Hepatocyte (in vitro differentiated cells): ENCODE data around the gene CCDC187. TPM values are rescaled to one million over a fixed set of nuclear protein-coding genes. Genes with fewer than 3 reads are reported as not detected.

ENCODE experiments used
- DNase-seq: peaks from one replicate; pipeline ENCODE4 v3.0.0-alpha.2; 2016; ENCODE audit warnings: low spot score
- H2AFZ ChIP-seq: fragments of 200-600 bp; sonication (generic); 2 replicates; pipeline ENCODE4 v1.6.0; 2016; ENCODE audit warnings: antibody characterized with exemption, mild to moderate bottlenecking
- H3K27ac ChIP-seq: fragments of 200-600 bp; sonication (generic); 2 replicates; pipeline ENCODE4 v1.5.1; 2016; ENCODE audit warnings: mild to moderate bottlenecking
- H3K27me3 ChIP-seq: fragments of 200-600 bp; sonication (generic); 2 replicates; pipeline ENCODE4 v1.6.1; 2016
- H3K36me3 ChIP-seq: fragments of 200-600 bp; sonication (generic); replicated peaks from 2 replicates; pipeline ENCODE4 v1.5.1; 2016; ENCODE audit warnings: low read depth; ENCODE audit not compliant: insufficient read depth
- H3K4me1 ChIP-seq: fragments of 200-600 bp; sonication (generic); 2 replicates; pipeline ENCODE4 v1.5.1; 2016; ENCODE audit warnings: mild to moderate bottlenecking, moderate library complexity; ENCODE audit not compliant: insufficient read depth
- H3K4me2 ChIP-seq: fragments of 200-600 bp; sonication (generic); 2 replicates; pipeline ENCODE4 v1.6.0; 2016
- H3K4me3 ChIP-seq: fragments of 200-600 bp; sonication (generic); 2 replicates; pipeline ENCODE4 v1.5.1; 2016; ENCODE audit warnings: mild to moderate bottlenecking
- H3K79me2 ChIP-seq: fragments of 200-600 bp; sonication (generic); 2 replicates; pipeline ENCODE4 v1.6.0; 2017; ENCODE audit warnings: mild to moderate bottlenecking
- H3K9me2 ChIP-seq: fragments of 200-600 bp; sonication (generic); replicated peaks from 2 replicates; pipeline ENCODE4 v1.6.0; 2017; ENCODE audit warnings: mild to moderate bottlenecking; ENCODE audit not compliant: insufficient read depth
- H3K9me3 ChIP-seq: fragments of 200-600 bp; sonication (generic); 2 replicates; pipeline ENCODE4 v1.5.1; 2016; ENCODE audit warnings: low read depth, mild to moderate bottlenecking
- H4K20me1 ChIP-seq: fragments of 200-600 bp; sonication (generic); 2 replicates; pipeline ENCODE4 v1.6.0; 2016; ENCODE audit warnings: mild to moderate bottlenecking; ENCODE audit not compliant: insufficient read depth, poor library complexity, severe bottlenecking
- CTCF ChIP-seq: fragments of 200-600 bp; sonication (generic); IDR thresholded peaks from 2 replicates; pipeline ENCODE4 v1.5.1; 2016; ENCODE audit warnings: antibody characterized with exemption, mild to moderate bottlenecking; ENCODE audit not compliant: poor library complexity
- EZH2 ChIP-seq: fragments of 200-600 bp; sonication (generic); IDR thresholded peaks from 2 replicates; pipeline ENCODE4 v1.6.1; 2016; ENCODE audit warnings: antibody characterized with exemption, mild to moderate bottlenecking, borderline replicate concordance
- EZH2phosphoT487 ChIP-seq: fragments of 200-600 bp; sonication (generic); IDR thresholded peaks from one replicate; pipeline ENCODE4 v1.6.1; 2018; ENCODE audit warnings: antibody characterized with exemption, mild to moderate bottlenecking, low read depth, moderate library complexity; ENCODE audit not compliant: unreplicated experiment, severe bottlenecking
- whole genome bisulfite sequencing: methylation state at CpG from one replicate; pipeline ENCODE4 v1.1.6; 2016; ENCODE audit warnings: low lambda C conversion rate; ENCODE audit errors: missing lambda C conversion rate; 5-methylcytosine and 5-hydroxymethylcytosine counted together
- polyA plus RNA-seq: library from polyadenylated mRNA; unstranded; fragments of >200 nt; fragmentation: Nextera tagmentation; extraction: Ambion mirVana; gene quantifications from 2 replicates; pipeline ENCODE4 v1.2.1, GENCODE V29; 2016
- total RNA-seq: library from RNA; depleted of rRNA; stranded (reverse); fragments of >200 nt; gene quantifications from 2 replicates; pipeline ENCODE4 v1.2.3, GENCODE V29; 2014

The CCDC187 gene
- total and polyA plus RNA-seq, 2 experiments from 2014 or later = 0.60 to 0.75 TPM

- peaks cover 35% of the 10 kb centered on the region for H4K20me1 ChIP-seq
- DNase-seq = no peak
- H3K4me3 ChIP-seq = peak overlapping the region; percentile 87
- no peak overlapping the region for H2AFZ ChIP-seq
- no peaks in the 10 kb centered on the region for H3K9me3 ChIP-seq
- H3K9me2 ChIP-seq = no peaks in the 10 kb centered on the region
- H3K4me2 ChIP-seq = peak overlapping the region; percentile 98
- H3K36me3 ChIP-seq = no peaks in the 10 kb centered on the region
- peaks cover 54% of the 10 kb centered on the region for H3K79me2 ChIP-seq
- H3K4me1 ChIP-seq = peaks cover 12% of the 10 kb centered on the region
- 27% methylated on average over 11 of the region's 11 CpGs for WGBS
- TF ChIP-seq EZH2 (no peak), CTCF (no peak), EZH2phosphoT487 (no peak)
- H3K27ac ChIP-seq = no peak overlapping the region
- no peaks in the 10 kb centered on the region for H3K27me3 ChIP-seq
These were observed 59.5 kb downstream of the CCDC187 start for GRCh38 chr9:136244122-136244968.

- H3K27ac ChIP-seq = no peak overlapping the region
- H3K79me2 ChIP-seq = peaks cover 57% of the 10 kb centered on the region
- H3K27me3 ChIP-seq = no peaks in the 10 kb centered on the region
- H3K4me2 ChIP-seq = peak overlapping the region; percentile 98
- peaks cover 12% of the 10 kb centered on the region for H3K4me1 ChIP-seq
- DNase-seq = no peak
- no peak overlapping the region for H3K4me3 ChIP-seq
- no peak overlapping the region for H2AFZ ChIP-seq
- no peaks in the 10 kb centered on the region for H3K36me3 ChIP-seq
- no peaks in the 10 kb centered on the region for H3K9me2 ChIP-seq
- WGBS = 64% methylated on average over 4 of the region's 4 CpGs
- peaks cover 35% of the 10 kb centered on the region for H4K20me1 ChIP-seq
- H3K9me3 ChIP-seq = no peaks in the 10 kb centered on the region
- TF ChIP-seq EZH2 (no peak), EZH2phosphoT487 (no peak), CTCF (no peak)
These were observed 60.3 kb downstream of the CCDC187 start for GRCh38 chr9:136243631-136244030.

- Histone ChIP-seq H4K20me1 (peaks cover 41% of the 10 kb centered on the region), H2AFZ (no peak overlapping the region), H3K9me3 (no peaks in the 10 kb centered on the region), H3K4me1 (peaks cover 12% of the 10 kb centered on the region), H3K36me3 (no peaks in the 10 kb centered on the region), H3K79me2 (peaks cover 57% of the 10 kb centered on the region), H3K27ac (no peak overlapping the region), H3K4me2 (no peak overlapping the region), H3K9me2 (no peaks in the 10 kb centered on the region), H3K27me3 (no peaks in the 10 kb centered on the region), H3K4me3 (no peak overlapping the region)
- TF ChIP-seq EZH2phosphoT487 = no peak
- no peak for TF ChIP-seq CTCF
- no peak for TF ChIP-seq EZH2
- 73% methylated on average over 6 of the region's 6 CpGs for WGBS
- DNase-seq = no peak
These were observed 60.9 kb downstream of the CCDC187 start for GRCh38 chr9:136242918-136243525.
